Activated CD4-positive, alpha-beta memory T cell treated with anti-CD3 and anti-CD28 coated beads, Interleukin-2, amount 10 ng/mL, durations not matched to agents 7 days and 5 days (primary cell): Measurements from ENCODE around the gene IL1RL1. TPM values are rescaled to one million over a fixed set of nuclear protein-coding genes. Genes with fewer than 3 reads are reported as not detected.
"Not testable (repeated sequence)": the region's sequence is repeated elsewhere in the genome, so short reads cannot be mapped to it uniquely, and the experiment has no call there.

Experiments
- CTCF ChIA-PET: fragments of 350-600 bp; sonication (Branson Sonifier 250); formaldehyde crosslinking; loops from one replicate; lab custom pipeline; 2021; ENCODE audit warnings: antibody characterized with exemption, inconsistent platforms; lab: Charles Lee
- POLR2A ChIA-PET: fragments of 350-600 bp; sonication (Branson Sonifier 250); formaldehyde crosslinking; loops from one replicate; lab custom pipeline; 2021; ENCODE audit warnings: antibody characterized with exemption; lab: Charles Lee
- DNase-seq: peaks from one replicate; pipeline ENCODE4 v3.0.0-alpha.2; 2020
- H3K27ac Mint-ChIP-seq: one replicate; pipeline ENCODE4 v1.8.0; 2021; ENCODE audit warnings: mild to moderate bottlenecking, mixed read lengths
- H3K27me3 Mint-ChIP-seq: one replicate; pipeline ENCODE4 v1.8.0; 2021; ENCODE audit warnings: mixed read lengths
- H3K36me3 Mint-ChIP-seq: one replicate; pipeline ENCODE4 v1.8.0; 2021; ENCODE audit warnings: low read depth, mixed read lengths
- H3K4me1 Mint-ChIP-seq: one replicate; pipeline ENCODE4 v1.8.0; 2021; ENCODE audit warnings: mixed read lengths
- H3K4me3 Mint-ChIP-seq: one replicate; pipeline ENCODE4 v1.8.0; 2021; ENCODE audit warnings: mild to moderate bottlenecking, mixed read lengths
- H3K9me3 Mint-ChIP-seq: one replicate; pipeline ENCODE4 v1.8.0; 2021; ENCODE audit warnings: mixed read lengths
- total RNA-seq, 2 experiments: library from RNA; stranded (reverse); gene quantifications; one replicate each; pipeline ENCODE4 v1.2.3, GENCODE V29; 2021

IL1RL1 gene
- total RNA-seq, 2 experiments from 2014 or later: 0.58 to 0.71 TPM

DNA sequence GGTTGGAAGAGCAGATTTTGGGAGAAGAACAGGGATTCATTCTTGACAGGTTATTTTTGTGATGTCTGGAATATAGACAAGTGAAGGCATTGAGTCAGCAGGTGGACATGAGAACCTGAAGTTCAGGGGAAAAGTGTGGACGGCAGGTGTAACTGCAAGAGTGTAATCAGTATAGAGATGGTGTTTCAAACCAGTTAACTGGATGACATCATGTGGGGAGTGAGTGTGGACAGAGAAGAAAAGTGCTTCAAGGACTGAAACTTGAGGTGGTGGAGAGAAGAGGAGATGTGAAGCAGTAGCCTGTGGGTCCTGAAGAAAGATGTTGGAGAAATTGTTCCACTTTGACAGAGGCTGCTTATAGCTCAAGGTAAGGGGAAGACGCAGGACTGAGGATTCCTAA is 7.1 kb downstream of the IL1RL1 start:
- Mint-ChIP-seq H3K27me3 (no peaks in the 10 kb centered on the region), H3K9me3 (no peaks in the 10 kb centered on the region), H3K4me1 (peaks cover 4% of the 10 kb centered on the region), H3K36me3 (no peaks in the 10 kb centered on the region), H3K4me3 (no peak overlapping the region), H3K27ac (no peak overlapping the region)
- POLR2A ChIA-PET: no interaction called here
- no peak for DNase-seq
- CTCF ChIA-PET: interaction anchor here (0.6 to 1.2 kb wide), 2 partner anchors 67 to 297 kb away, joined by 3 read pairs; no protein-coding TSS in a partner anchor

GRCh38 chr2:102321941-102322719 is 10.8 kb downstream of the IL1RL1 start:
- Mint-ChIP-seq H3K4me1 (no peaks in the 10 kb centered on the region), H3K4me3 (no peak overlapping the region), H3K27ac (no peak overlapping the region), H3K9me3 (peaks cover 4% of the 10 kb centered on the region), H3K27me3 (peaks cover 4% of the 10 kb centered on the region), H3K36me3 (no peaks in the 10 kb centered on the region)
- ChIA-PET POLR2A (no interaction called here), CTCF (no interaction called here)
- DNase-seq: no peak

DNA sequence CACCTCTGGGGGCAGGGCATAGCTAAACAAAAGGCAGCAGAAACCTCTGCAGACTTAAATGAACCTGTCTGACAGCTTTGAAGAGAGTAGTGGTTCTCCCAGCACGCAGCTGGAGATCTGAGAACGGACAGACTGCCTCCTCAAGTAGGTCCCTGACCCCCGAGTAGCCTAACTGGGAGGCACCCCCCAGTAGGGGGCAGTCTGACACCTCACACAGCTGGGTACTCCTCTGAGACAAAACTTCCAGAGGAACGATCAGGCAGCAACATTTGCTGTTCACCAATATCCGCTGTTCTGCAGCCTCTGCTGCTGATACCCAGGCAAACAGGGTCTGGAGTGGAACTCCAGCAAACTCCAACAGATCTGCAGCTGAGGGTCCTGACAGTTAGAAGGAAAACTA is 13.6 kb downstream of the IL1RL1 start:
- H3K27me3 Mint-ChIP-seq, H3K36me3 Mint-ChIP-seq, H3K4me3 Mint-ChIP-seq, H3K27ac Mint-ChIP-seq, H3K9me3 Mint-ChIP-seq, H3K4me1 Mint-ChIP-seq, POLR2A ChIA-PET, DNase-seq, CTCF ChIA-PET: not testable (repeated sequence)

- Mint-ChIP-seq H3K4me1 (peaks cover under 1% of the 10 kb centered on the region), H3K36me3 (no peaks in the 10 kb centered on the region), H3K27me3 (peaks cover 15% of the 10 kb centered on the region), H3K27ac (no peak overlapping the region), H3K9me3 (peaks cover 6% of the 10 kb centered on the region), H3K4me3 (no peak overlapping the region)
- DNase-seq: no peak
- ChIA-PET CTCF (no interaction called here), POLR2A (no interaction called here)
Observed at GRCh38 chr2:102331311-102331980, 20.1 kb downstream of the IL1RL1 start.

DNA sequence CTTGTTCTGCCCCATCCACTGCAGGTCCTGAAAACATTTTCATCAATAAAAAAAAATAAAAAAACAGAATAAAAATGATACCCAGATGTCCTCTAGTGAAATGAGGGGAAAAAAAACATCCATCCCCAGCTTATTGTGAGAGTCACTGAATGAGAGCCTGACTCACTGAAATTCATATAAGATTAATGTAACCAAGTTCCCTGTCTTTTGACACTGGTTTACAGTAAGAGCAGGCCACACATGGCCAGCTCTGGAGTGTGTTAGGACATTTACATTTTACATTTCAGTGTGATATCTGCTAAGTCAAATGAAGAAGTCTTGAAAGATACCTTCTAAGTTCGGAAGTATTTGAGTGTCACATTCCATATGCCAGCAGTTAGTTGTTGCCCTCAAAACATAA is 23.1 kb downstream of the IL1RL1 start:
- no peak for DNase-seq
- H3K4me3 Mint-ChIP-seq: no peak overlapping the region
- H3K27ac Mint-ChIP-seq: no peak overlapping the region
- ChIA-PET POLR2A (interaction anchor here (2.2 kb wide), 1 partner anchor 58 kb away, joined by 5 read pairs; no protein-coding TSS in a partner anchor), CTCF (no interaction called here)
- peaks cover 3% of the 10 kb centered on the region for H3K9me3 Mint-ChIP-seq
- H3K4me1 Mint-ChIP-seq: peaks cover 11% of the 10 kb centered on the region
- H3K36me3 Mint-ChIP-seq: no peaks in the 10 kb centered on the region
- H3K27me3 Mint-ChIP-seq: peaks cover 10% of the 10 kb centered on the region

DNA sequence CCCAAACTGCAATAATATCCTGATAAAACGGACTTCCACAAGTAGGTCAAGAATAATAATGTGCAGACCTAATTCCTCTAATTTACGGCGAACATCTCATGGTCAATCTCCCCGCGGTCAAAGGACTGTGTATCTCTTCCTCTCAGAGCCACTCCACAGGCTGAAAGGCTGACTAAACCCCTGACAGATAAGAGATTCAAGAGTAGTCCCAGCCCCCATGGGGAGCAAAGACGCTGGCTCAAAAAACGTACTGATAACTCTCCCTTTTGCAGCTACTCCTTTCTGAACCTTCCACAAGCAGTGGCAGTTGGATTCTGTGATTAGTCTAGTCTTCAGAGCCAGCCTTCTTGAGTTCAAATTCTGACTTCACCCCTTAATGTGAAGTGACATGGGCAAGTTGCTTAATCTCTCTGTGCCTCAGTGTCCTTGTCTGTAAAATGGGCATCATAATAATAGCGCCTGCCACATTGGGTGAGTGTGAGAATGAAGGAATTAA is 24.6 kb downstream of the IL1RL1 start:
- POLR2A ChIA-PET: interaction anchor here (1.1 kb wide), 1 partner anchor 82 kb away, joined by 4 read pairs; no protein-coding TSS in a partner anchor
- Mint-ChIP-seq H3K9me3 (peaks cover 3% of the 10 kb centered on the region), H3K4me1 (peaks cover 11% of the 10 kb centered on the region), H3K27ac (no peak overlapping the region), H3K27me3 (peaks cover 10% of the 10 kb centered on the region), H3K4me3 (no peak overlapping the region), H3K36me3 (no peaks in the 10 kb centered on the region)
- CTCF ChIA-PET: interaction anchor here (0.8 to 1.2 kb wide), 2 partner anchors 10 to 84 kb away, joined by 3 read pairs; no protein-coding TSS in a partner anchor
- DNase-seq: no peak

DNA sequence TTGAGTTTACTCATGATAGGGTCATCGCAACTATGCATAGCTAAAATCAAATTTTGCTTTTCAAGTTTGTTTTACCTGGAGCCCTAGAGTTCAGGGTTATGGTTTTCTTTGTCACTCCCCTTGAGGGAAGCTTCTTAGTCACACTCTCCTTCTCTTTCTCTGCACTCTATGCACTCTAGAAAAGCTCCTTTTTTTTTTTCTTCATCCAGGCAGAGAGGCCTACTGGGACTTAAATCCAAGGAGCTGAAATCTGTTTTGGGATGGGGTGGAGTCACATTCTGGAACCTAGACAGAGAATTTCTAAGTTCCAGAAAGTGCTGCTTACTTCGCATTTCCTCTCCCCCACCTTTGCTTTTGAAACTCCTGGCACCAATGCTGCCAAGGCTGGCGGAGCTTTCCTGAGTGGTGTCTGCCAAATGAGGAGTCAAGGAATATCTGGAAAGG is 25.2 kb downstream of the IL1RL1 start:
- Mint-ChIP-seq H3K9me3 (peaks cover 3% of the 10 kb centered on the region), H3K4me3 (no peak overlapping the region), H3K27me3 (peaks cover 10% of the 10 kb centered on the region), H3K36me3 (no peaks in the 10 kb centered on the region), H3K27ac (no peak overlapping the region), H3K4me1 (peaks cover 11% of the 10 kb centered on the region)
- DNase-seq: no peak
- POLR2A ChIA-PET: interaction anchor here (1.1 kb wide), 1 partner anchor 83 kb away, joined by 4 read pairs; no protein-coding TSS in a partner anchor
- CTCF ChIA-PET: interaction anchor here (0.8 to 1.2 kb wide), 2 partner anchors 9 to 84 kb away, joined by 3 read pairs; no protein-coding TSS in a partner anchor

- Mint-ChIP-seq H3K27ac (no peak overlapping the region), H3K9me3 (peaks cover 3% of the 10 kb centered on the region), H3K27me3 (peaks cover 10% of the 10 kb centered on the region), H3K4me3 (no peak overlapping the region), H3K4me1 (peaks cover 11% of the 10 kb centered on the region), H3K36me3 (no peaks in the 10 kb centered on the region)
- no peak for DNase-seq
- ChIA-PET POLR2A (interaction anchor here (1.1 kb wide), 1 partner anchor 83 kb away, joined by 4 read pairs; no protein-coding TSS in a partner anchor), CTCF (interaction anchor here (1.2 kb wide), 1 partner anchor 85 kb away, joined by 3 read pairs; no protein-coding TSS in a partner anchor)
Observed at GRCh38 chr2:102337012-102337411, 25.6 kb downstream of the IL1RL1 start.

DNA sequence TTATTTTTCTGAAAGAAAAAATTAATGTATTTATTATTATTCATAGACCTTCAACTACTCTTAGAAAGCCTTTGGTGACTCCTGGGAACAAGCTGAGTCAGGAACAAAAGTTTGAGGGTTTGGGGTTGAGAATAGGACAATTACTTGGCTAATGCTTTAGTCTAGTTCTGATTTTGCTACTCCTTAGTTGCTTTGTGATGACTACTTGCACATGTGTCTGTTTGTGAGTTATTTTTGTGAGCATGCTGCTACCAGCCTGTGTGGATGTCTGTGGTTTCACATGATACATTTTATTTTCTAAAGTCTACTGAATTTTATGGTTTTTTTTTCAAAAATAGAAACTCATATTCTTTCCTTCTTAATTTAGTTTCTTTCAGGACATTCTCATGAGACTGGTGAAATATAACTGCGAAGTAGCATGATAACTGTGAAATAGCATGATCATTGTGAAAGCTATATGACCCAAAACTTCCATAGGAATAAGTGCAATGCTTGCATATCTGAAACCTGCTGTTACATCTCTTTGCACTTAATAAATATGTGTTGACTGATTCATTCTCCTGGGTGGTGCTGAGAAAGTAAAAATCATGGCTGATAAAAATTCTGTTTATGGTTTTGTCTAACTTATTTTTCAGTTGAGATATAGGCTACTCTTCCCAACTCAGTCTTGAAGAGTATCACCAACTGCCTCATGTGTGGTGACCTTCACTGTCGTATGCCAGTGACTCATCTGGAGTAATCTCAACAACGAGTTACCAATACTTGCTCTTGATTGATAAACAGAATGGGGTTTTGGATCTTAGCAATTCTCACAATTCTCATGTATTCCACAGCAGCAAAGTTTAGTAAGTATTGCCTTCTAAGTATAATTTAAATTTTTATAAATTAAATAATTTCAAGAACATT is 26.4 kb downstream of the IL1RL1 start:
- ChIA-PET CTCF (no interaction called here), POLR2A (no interaction called here)
- Mint-ChIP-seq H3K4me3 (no peak overlapping the region), H3K27me3 (peaks cover 5% of the 10 kb centered on the region), H3K36me3 (no peaks in the 10 kb centered on the region), H3K27ac (no peak overlapping the region), H3K9me3 (no peaks in the 10 kb centered on the region), H3K4me1 (peaks cover 11% of the 10 kb centered on the region)
- no peak for DNase-seq

DNA sequence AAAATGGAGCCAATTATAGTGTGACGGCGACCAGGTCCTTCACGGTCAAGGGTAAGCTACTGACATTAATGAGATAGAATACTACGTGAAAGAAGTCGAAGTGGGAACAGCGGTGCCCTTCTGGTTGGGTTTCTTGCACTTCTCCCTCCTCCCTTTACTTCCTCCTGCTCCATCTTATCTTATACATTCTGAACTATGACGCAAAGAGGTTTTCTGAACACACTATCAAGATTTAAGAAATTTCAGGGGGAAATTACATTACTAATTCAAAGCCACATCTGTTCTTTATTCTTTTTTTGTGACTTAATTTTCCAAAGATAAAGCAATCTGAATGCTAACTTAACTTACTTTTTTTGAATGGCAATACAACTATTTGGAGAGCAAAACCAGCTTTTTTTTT is 29.4 kb downstream of the IL1RL1 start:
- peaks cover 11% of the 10 kb centered on the region for H3K4me1 Mint-ChIP-seq
- H3K4me3 Mint-ChIP-seq: no peak overlapping the region
- H3K36me3 Mint-ChIP-seq: no peaks in the 10 kb centered on the region
- POLR2A ChIA-PET: no interaction called here
- H3K27ac Mint-ChIP-seq: no peak overlapping the region
- H3K27me3 Mint-ChIP-seq: peaks cover 2% of the 10 kb centered on the region
- no peak for DNase-seq
- H3K9me3 Mint-ChIP-seq: no peaks in the 10 kb centered on the region
- CTCF ChIA-PET: interaction anchor here (1.1 kb wide), 1 partner anchor 103 kb away, joined by 4 read pairs; no protein-coding TSS in a partner anchor

DNA sequence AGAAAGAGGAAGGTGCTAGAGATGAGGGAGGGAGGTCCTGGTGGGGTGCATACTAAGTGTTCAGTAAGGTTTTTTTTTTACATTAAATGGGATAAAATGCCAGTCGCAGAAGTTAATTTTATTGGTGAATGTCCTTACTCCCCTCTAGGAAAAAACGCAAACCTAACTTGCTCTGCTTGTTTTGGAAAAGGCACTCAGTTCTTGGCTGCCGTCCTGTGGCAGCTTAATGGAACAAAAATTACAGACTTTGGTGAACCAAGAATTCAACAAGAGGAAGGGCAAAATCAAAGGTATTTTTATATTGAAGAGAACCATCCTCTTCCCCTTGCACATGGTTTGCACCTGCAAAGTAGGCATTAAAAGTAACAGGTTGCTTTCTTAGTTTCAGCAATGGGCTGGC is 31.5 kb downstream of the IL1RL1 start:
- peaks cover 2% of the 10 kb centered on the region for H3K4me1 Mint-ChIP-seq
- DNase-seq: no peak
- H3K27ac Mint-ChIP-seq: no peak overlapping the region
- H3K4me3 Mint-ChIP-seq: no peak overlapping the region
- H3K27me3 Mint-ChIP-seq: peaks cover 14% of the 10 kb centered on the region
- H3K36me3 Mint-ChIP-seq: no peaks in the 10 kb centered on the region
- H3K9me3 Mint-ChIP-seq: no peaks in the 10 kb centered on the region
- POLR2A ChIA-PET: no interaction called here
- CTCF ChIA-PET: no interaction called here

DNA sequence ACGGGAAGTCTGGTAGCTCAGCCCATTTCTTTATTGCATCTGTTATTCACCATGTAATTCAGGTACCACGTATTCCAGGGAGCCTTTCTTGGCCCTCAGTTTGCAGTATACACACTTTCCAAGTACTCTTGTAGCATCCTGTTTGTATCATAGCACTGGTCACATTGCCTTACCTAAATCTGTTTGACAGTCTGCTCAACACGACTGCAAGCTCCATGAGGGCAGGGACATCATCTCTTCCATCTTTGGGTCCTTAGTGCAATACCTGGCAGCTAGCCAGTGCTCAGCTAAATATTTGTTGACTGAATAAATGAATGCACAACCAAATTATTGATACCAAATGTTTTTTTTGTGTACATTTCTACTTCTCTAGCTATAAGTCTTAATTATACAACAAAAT is 33.0 kb downstream of the IL1RL1 start:
- Mint-ChIP-seq H3K9me3 (no peaks in the 10 kb centered on the region), H3K27ac (no peak overlapping the region), H3K4me3 (no peak overlapping the region), H3K4me1 (no peaks in the 10 kb centered on the region), H3K36me3 (no peaks in the 10 kb centered on the region), H3K27me3 (peaks cover 16% of the 10 kb centered on the region)
- POLR2A ChIA-PET: no interaction called here
- no peak for DNase-seq
- CTCF ChIA-PET: interaction anchor here (1.1 kb wide), 1 partner anchor 104 kb away, joined by 5 read pairs; no protein-coding TSS in a partner anchor
